Mesenchymal stem cell (in vitro differentiated cells and primary cell): ENCODE data around the gene TRPM2.

Experiments
- DNase-seq: peaks from one replicate; pipeline ENCODE4 v3.0.0-alpha.2; 2013
- H2AFZ ChIP-seq: one replicate; pipeline ENCODE4 v1.6.1; 2013; ENCODE audit warnings: low read depth, mild to moderate bottlenecking, control low read depth, inconsistent platforms, low read length, moderate library complexity
- H2AK5ac ChIP-seq: 2 replicates; pipeline ENCODE4 v1.6.1; 2013; ENCODE audit warnings: low read length, moderate library complexity, mild to moderate bottlenecking, inconsistent platforms; ENCODE audit not compliant: severe bottlenecking
- H2BK120ac ChIP-seq: one replicate; pipeline ENCODE4 v1.6.1; 2013; ENCODE audit warnings: low read depth, mild to moderate bottlenecking, inconsistent platforms, low read length, moderate library complexity
- H2BK12ac ChIP-seq, 2 experiments: one replicate each; pipeline ENCODE4 v1.6.1; 2013; ENCODE audit warnings: inconsistent platforms in 2 of 2, low read length in 2 of 2, mild to moderate bottlenecking in 2 of 2, moderate library complexity in 2 of 2, control low read depth in 1 of 2
- H2BK15ac ChIP-seq: one replicate; pipeline ENCODE4 v1.6.1; 2013; ENCODE audit warnings: mild to moderate bottlenecking, low read depth, inconsistent platforms; ENCODE audit not compliant: poor library complexity, severe bottlenecking
- H2BK5ac ChIP-seq: 2 replicates; pipeline ENCODE4 v1.6.1; 2013; ENCODE audit warnings: low read depth, mild to moderate bottlenecking, low read length, control low read depth, inconsistent platforms; ENCODE audit not compliant: poor library complexity, severe bottlenecking
- H3K14ac ChIP-seq, 2 experiments: one replicate each; pipeline ENCODE4 v1.6.1; 2013; ENCODE audit warnings: inconsistent platforms in 2 of 2, low read length in 2 of 2, control low read depth in 1 of 2, mild to moderate bottlenecking in 1 of 2, moderate library complexity in 1 of 2
- H3K18ac ChIP-seq, 2 experiments: one replicate each; pipeline ENCODE4 v1.6.1; 2013; ENCODE audit warnings: inconsistent platforms in 2 of 2, low read length in 2 of 2, control low read depth in 1 of 2, low read depth in 1 of 2, mild to moderate bottlenecking in 1 of 2
- H3K23ac ChIP-seq, 2 experiments: one replicate each; pipeline ENCODE4 v1.6.1; 2013; ENCODE audit warnings: inconsistent platforms in 2 of 2, low read length in 2 of 2, mild to moderate bottlenecking in 2 of 2, moderate library complexity in 2 of 2, control low read depth in 1 of 2
- H3K27ac ChIP-seq: 2 replicates; pipeline ENCODE4 v1.5.1; 2013; ENCODE audit warnings: mild to moderate bottlenecking, moderate library complexity, low read length, control low read depth, inconsistent platforms; ENCODE audit not compliant: poor library complexity, severe bottlenecking
- H3K27me3 ChIP-seq, 2 experiments: 2 replicates each; pipeline versions ENCODE4 v1.6.1 to v1.7.0; 2013; ENCODE audit warnings: low read length in 2 of 2, mild to moderate bottlenecking in 2 of 2, moderate library complexity in 2 of 2, control low read depth in 1 of 2, inconsistent platforms in 1 of 2; ENCODE audit not compliant: control insufficient read depth in 1 of 2, insufficient read depth in 1 of 2
- H3K36me3 ChIP-seq, 2 experiments: 2 replicates each; pipeline versions ENCODE4 v1.6.1 to v1.7.0; 2013; ENCODE audit warnings: low read length in 2 of 2, control low read depth in 1 of 2, inconsistent platforms in 1 of 2, low read depth in 1 of 2, mild to moderate bottlenecking in 1 of 2; ENCODE audit not compliant: insufficient read depth in 2 of 2, control insufficient read depth in 1 of 2
- H3K4ac ChIP-seq, 2 experiments: one replicate each; pipeline ENCODE4 v1.6.1; 2013; ENCODE audit warnings: inconsistent platforms in 2 of 2, low read length in 2 of 2, mild to moderate bottlenecking in 2 of 2, moderate library complexity in 2 of 2, control low read depth in 1 of 2, low read depth in 1 of 2
- H3K4me1 ChIP-seq: 2 replicates; pipeline ENCODE4 v1.6.1; 2013; ENCODE audit warnings: low read depth, low read length, control low read depth; ENCODE audit not compliant: control insufficient read depth, insufficient read depth
- H3K4me2 ChIP-seq: 2 replicates; pipeline ENCODE4 v1.6.1; 2013; ENCODE audit warnings: low read length, mild to moderate bottlenecking, inconsistent platforms; ENCODE audit not compliant: poor library complexity, severe bottlenecking
- H3K4me3 ChIP-seq, 2 experiments: 2 replicates each; pipeline versions ENCODE4 v1.5.1 to v1.7.0; 2013; ENCODE audit warnings: low read length in 2 of 2, mild to moderate bottlenecking in 2 of 2, control low read depth in 1 of 2, low read depth in 1 of 2; ENCODE audit not compliant: insufficient read depth in 1 of 2
- H3K79me1 ChIP-seq: replicated peaks from 2 replicates; pipeline ENCODE4 v1.6.1; 2013; ENCODE audit warnings: mild to moderate bottlenecking, control low read depth, low read length, inconsistent platforms; ENCODE audit not compliant: poor library complexity, severe bottlenecking
- H3K9ac ChIP-seq: 2 replicates; pipeline ENCODE4 v1.7.0; 2013; ENCODE audit warnings: mild to moderate bottlenecking, low read length, moderate library complexity
- H3K9me3 ChIP-seq: 2 replicates; pipeline ENCODE4 v1.7.0; 2013; ENCODE audit warnings: mild to moderate bottlenecking, low read length; ENCODE audit not compliant: control insufficient read depth
- H4K8ac ChIP-seq: one replicate; pipeline ENCODE4 v1.6.1; 2013; ENCODE audit warnings: inconsistent platforms, mild to moderate bottlenecking, low read length, moderate library complexity
- H4K91ac ChIP-seq: one replicate; pipeline ENCODE4 v1.6.1; 2013; ENCODE audit warnings: mild to moderate bottlenecking, low read length, inconsistent platforms
- WGBS: methylation state at CpG from one replicate; pipeline ENCODE4 v1.1.7; 2013; ENCODE audit warnings: mixed read lengths; 5-methylcytosine and 5-hydroxymethylcytosine counted together

The TRPM2 gene

GRCh38 chr21:44306936-44307704 lies 46.3 kb upstream of the TRPM2 start:
- peaks cover 31 to 59% of the 10 kb centered on the region in 2 experiments for H3K36me3 ChIP-seq
- H3K4me2 ChIP-seq = no peak overlapping the region
- H2BK5ac ChIP-seq = no peak overlapping the region
- peaks cover 34% of the 10 kb centered on the region for H3K4me1 ChIP-seq
- WGBS = 96% methylated on average over 21 of the region's 21 CpGs
- no peak overlapping the region for H4K91ac ChIP-seq
- H3K4me3 ChIP-seq = no peak overlapping the region
- H3K9me3 ChIP-seq = no peaks in the 10 kb centered on the region
- no peak overlapping the region for H2AFZ ChIP-seq
- peaks cover 36% of the 10 kb centered on the region for H3K79me1 ChIP-seq
- H3K9ac ChIP-seq = no peak overlapping the region
- H3K23ac ChIP-seq = no peak overlapping the region
- no peak overlapping the region for H2BK12ac ChIP-seq
- no peak overlapping the region for H2BK120ac ChIP-seq
- H3K4ac ChIP-seq = no peak overlapping the region
- no peak for DNase-seq
- H3K18ac ChIP-seq = no peak overlapping the region
- no peak overlapping the region for H2BK15ac ChIP-seq
- no peak overlapping the region for H2AK5ac ChIP-seq
- no peak overlapping the region for H3K14ac ChIP-seq
- H4K8ac ChIP-seq = no peak overlapping the region
- no peaks in the 10 kb centered on the region for H3K27me3 ChIP-seq
- H3K27ac ChIP-seq = no peak overlapping the region

DNA sequence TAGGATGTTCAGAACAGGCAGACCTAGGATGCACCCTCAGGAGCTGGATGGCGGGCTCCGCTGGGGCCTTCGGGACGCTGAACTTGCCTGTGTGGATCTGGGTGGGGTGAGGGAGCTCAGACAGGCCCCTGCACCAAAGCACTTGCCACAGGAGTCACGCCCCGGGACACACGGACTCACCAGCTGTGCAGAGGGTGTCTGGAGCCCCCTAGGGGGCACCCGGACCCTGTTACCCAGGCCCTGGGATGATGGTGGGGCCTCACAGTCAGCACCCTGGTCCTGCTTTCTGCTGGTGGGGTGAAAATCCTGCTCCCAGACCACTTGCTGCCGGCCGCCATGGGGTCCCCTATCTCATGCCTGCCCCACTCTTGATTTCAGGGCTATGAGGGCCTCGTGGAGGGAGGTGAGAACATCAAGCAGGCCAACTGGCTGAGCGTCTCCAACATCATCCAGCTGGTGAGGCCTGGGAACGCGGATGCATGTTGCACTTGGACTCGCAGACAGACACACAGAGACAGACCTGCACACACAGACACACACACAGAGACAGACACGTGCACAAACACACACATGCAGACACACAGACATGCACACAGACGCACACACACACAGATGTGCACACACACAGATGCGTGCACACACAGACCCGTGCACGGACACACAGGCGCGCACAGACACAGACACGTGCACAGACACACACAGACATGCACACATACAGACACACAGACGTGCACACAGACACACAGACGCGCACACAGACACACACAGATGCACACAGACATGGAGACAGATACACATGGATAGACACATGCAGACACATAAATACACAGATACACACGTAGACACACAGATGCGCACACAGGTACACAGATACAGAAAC lies 42.6 kb upstream of the TRPM2 start:
- H3K9me3 ChIP-seq = no peaks in the 10 kb centered on the region
- H3K9ac ChIP-seq = no peak overlapping the region
- no peak overlapping the region for H4K91ac ChIP-seq
- H3K14ac ChIP-seq = no peak overlapping the region
- peaks cover 21% of the 10 kb centered on the region for H3K79me1 ChIP-seq
- no peak overlapping the region for H3K4ac ChIP-seq
- no peak overlapping the region for H3K18ac ChIP-seq
- no peak overlapping the region for H2BK15ac ChIP-seq
- no peak overlapping the region for H3K27ac ChIP-seq
- H2AFZ ChIP-seq = no peak overlapping the region
- no peaks in the 10 kb centered on the region for H3K27me3 ChIP-seq
- no peak overlapping the region for H2BK5ac ChIP-seq
- no peak overlapping the region for H2BK120ac ChIP-seq
- no peak overlapping the region for H3K23ac ChIP-seq
- peaks cover 2% of the 10 kb centered on the region for H3K4me1 ChIP-seq
- H3K4me2 ChIP-seq = no peak overlapping the region
- peaks cover 48 to 95% of the 10 kb centered on the region in 2 experiments for H3K36me3 ChIP-seq
- H2AK5ac ChIP-seq = no peak overlapping the region
- no peak overlapping the region for H3K4me3 ChIP-seq
- no peak for DNase-seq
- H4K8ac ChIP-seq = no peak overlapping the region
- 96% methylated on average over 28 of the region's 28 CpGs for WGBS
- H2BK12ac ChIP-seq = no peak overlapping the region

- H2AK5ac ChIP-seq = no peak overlapping the region
- H2AFZ ChIP-seq = no peak overlapping the region
- peaks cover 12% of the 10 kb centered on the region for H3K79me1 ChIP-seq
- H2BK5ac ChIP-seq = no peak overlapping the region
- no peak overlapping the region for H3K4ac ChIP-seq
- H3K36me3 ChIP-seq = peaks cover 57 to 96% of the 10 kb centered on the region in 2 experiments
- H2BK120ac ChIP-seq = no peak overlapping the region
- no peak overlapping the region for H3K4me2 ChIP-seq
- H2BK12ac ChIP-seq = no peak overlapping the region
- no peaks in the 10 kb centered on the region for H3K4me1 ChIP-seq
- no peak overlapping the region for H3K4me3 ChIP-seq
- no peak overlapping the region for H3K23ac ChIP-seq
- no peaks in the 10 kb centered on the region for H3K9me3 ChIP-seq
- no peak overlapping the region for H4K91ac ChIP-seq
- WGBS = 98% methylated on average over 22 of the region's 22 CpGs
- no peak overlapping the region for H3K27ac ChIP-seq
- H2BK15ac ChIP-seq = no peak overlapping the region
- no peak overlapping the region for H4K8ac ChIP-seq
- H3K18ac ChIP-seq = no peak overlapping the region
- no peak overlapping the region for H3K14ac ChIP-seq
- no peak for DNase-seq
- H3K27me3 ChIP-seq = no peaks in the 10 kb centered on the region
- no peak overlapping the region for H3K9ac ChIP-seq
Observed at GRCh38 chr21:44312089-44312488, 41.3 kb upstream of the TRPM2 start.

- Histone ChIP-seq H2AK5ac (no peak overlapping the region), H3K27ac (no peak overlapping the region), H3K27me3 (no peaks in the 10 kb centered on the region)
Observed at GRCh38 chr21:44312716-44313115, 40.7 kb upstream of the TRPM2 start.

More at GRCh38 chr21:44312716-44313115, 40.7 kb upstream of the TRPM2 start:
- Histone ChIP-seq H4K8ac (no peak overlapping the region), H4K91ac (no peak overlapping the region), H3K36me3 (peaks cover 58 to 96% of the 10 kb centered on the region in 2 experiments), H2BK120ac (no peak overlapping the region), H3K4me3 (no peak overlapping the region), H3K4ac (no peak overlapping the region), H3K18ac (no peak overlapping the region), H3K4me2 (no peak overlapping the region), H3K23ac (no peak overlapping the region), H2AFZ (no peak overlapping the region), H3K14ac (no peak overlapping the region), H2BK15ac (no peak overlapping the region), H3K4me1 (no peaks in the 10 kb centered on the region), H2BK5ac (no peak overlapping the region), H2BK12ac (no peak overlapping the region), H3K9ac (no peak overlapping the region), H3K9me3 (no peaks in the 10 kb centered on the region), H3K79me1 (peaks cover 12% of the 10 kb centered on the region)
- 97% methylated on average over 19 of the region's 19 CpGs for WGBS
- DNase-seq = no peak
